Effector memory CD4-positive, alpha-beta T cell (primary cell): ENCODE measurements around the gene RAPGEF1.

Experiments
- DNase-seq, 3 donors: peaks; one replicate each; pipeline ENCODE4 v3.0.0-alpha.2; 2020
- H3K27ac ChIP-seq: 2 replicates; pipeline ENCODE4 v1.7.0; 2013; ENCODE audit warnings: mild to moderate bottlenecking, low read length, moderate library complexity; ENCODE audit not compliant: insufficient read depth, poor library complexity, severe bottlenecking
- H3K27me3 ChIP-seq: replicated peaks from 2 replicates; pipeline ENCODE4 v1.7.0; 2013; ENCODE audit warnings: mild to moderate bottlenecking, low read length; ENCODE audit not compliant: insufficient read depth, control insufficient read depth, poor library complexity, severe bottlenecking
- H3K36me3 ChIP-seq: 2 replicates; pipeline ENCODE4 v1.7.0; 2013; ENCODE audit warnings: mild to moderate bottlenecking, low read length, moderate library complexity; ENCODE audit not compliant: control insufficient read depth, insufficient read depth
- H3K4me1 ChIP-seq: 2 replicates; pipeline ENCODE4 v1.7.0; 2013; ENCODE audit warnings: low read length, mild to moderate bottlenecking; ENCODE audit not compliant: control insufficient read depth, insufficient read depth, poor library complexity, severe bottlenecking
- H3K4me3 ChIP-seq: 2 replicates; pipeline ENCODE4 v1.7.0; 2013; ENCODE audit warnings: low read length, low read depth, mild to moderate bottlenecking; ENCODE audit not compliant: insufficient read depth, poor library complexity, severe bottlenecking
- H3K9me3 ChIP-seq: 2 replicates; pipeline ENCODE4 v1.7.0; 2013; ENCODE audit warnings: mild to moderate bottlenecking, low read length, moderate library complexity; ENCODE audit not compliant: control insufficient read depth

The RAPGEF1 gene

GRCh38 chr9:131593091-131593820 is 146.6 kb downstream of the RAPGEF1 start:
- Histone ChIP-seq H3K36me3 (peaks cover 64% of the 10 kb centered on the region), H3K4me1 (peaks cover 14% of the 10 kb centered on the region), H3K4me3 (no peak overlapping the region), H3K27ac (no peak overlapping the region), H3K9me3 (no peaks in the 10 kb centered on the region), H3K27me3 (no peaks in the 10 kb centered on the region)
- DNase-seq = no peak

- H3K27me3 ChIP-seq = no peaks in the 10 kb centered on the region
- H3K4me3 ChIP-seq = no peak overlapping the region
- H3K27ac ChIP-seq = no peak overlapping the region
- DNase-seq = no peak
- H3K36me3 ChIP-seq = peaks cover 61% of the 10 kb centered on the region
- peaks cover 14% of the 10 kb centered on the region for H3K4me1 ChIP-seq
- no peaks in the 10 kb centered on the region for H3K9me3 ChIP-seq
These were observed 148.0 kb downstream of the RAPGEF1 start for GRCh38 chr9:131591845-131592208.

DNA sequence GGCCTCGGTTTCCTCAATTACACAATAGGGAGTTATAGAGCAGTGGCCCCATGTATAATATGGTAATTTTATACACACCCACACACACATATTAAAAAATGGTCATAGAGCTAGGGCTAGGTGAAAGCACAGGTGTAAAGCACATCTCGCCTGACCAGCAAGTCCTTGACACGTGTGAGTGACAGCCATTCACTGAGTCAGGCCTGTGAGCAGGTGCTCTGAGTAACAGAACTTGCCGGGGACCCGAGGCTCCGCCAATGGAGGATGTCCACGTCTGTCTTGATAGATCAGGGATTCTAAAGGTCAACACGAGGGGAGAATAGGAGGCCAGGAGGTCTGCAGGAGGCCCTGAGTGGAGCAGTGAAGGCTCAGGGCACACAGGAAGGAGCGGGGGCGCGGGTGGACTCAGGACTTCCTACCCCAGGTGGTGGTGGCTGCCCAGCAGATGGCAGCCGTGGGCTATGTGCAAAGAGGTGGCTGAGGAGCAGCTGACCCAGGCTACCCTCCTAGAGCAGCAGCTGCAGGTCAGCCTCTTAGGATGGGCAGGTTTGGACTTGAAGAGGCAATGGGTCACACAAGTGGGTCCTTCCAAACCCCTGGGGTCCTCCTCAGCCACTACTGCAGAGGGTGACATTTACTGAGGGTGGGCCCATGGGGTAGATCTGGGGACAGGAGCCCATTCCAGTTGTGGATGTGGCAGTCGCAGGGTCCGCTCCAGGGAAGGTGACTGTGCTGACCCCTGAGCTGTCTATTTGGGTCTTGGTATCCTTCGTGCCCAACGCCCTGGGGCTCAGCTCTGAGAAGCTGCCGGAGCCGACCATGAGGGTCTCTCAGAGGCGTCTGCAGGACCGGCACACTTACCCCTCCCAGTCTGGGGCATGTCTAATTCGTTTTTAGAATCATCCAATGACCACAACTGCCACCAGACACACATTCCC is 148.7 kb downstream of the RAPGEF1 start:
- peak; percentile 51 to 65 (median 59) for DNase-seq
- peak overlapping the region; percentile 39 for H3K27ac ChIP-seq
- H3K9me3 ChIP-seq = no peaks in the 10 kb centered on the region
- no peak overlapping the region for H3K4me3 ChIP-seq
- peaks cover 54% of the 10 kb centered on the region for H3K36me3 ChIP-seq
- H3K27me3 ChIP-seq = no peaks in the 10 kb centered on the region
- H3K4me1 ChIP-seq = peaks cover 14% of the 10 kb centered on the region

GRCh38 chr9:131590449-131590848 is 149.4 kb downstream of the RAPGEF1 start:
- H3K27ac ChIP-seq = peak overlapping the region; percentile 39
- H3K4me1 ChIP-seq = peaks cover 20% of the 10 kb centered on the region
- no peak overlapping the region for H3K4me3 ChIP-seq
- peaks cover 47% of the 10 kb centered on the region for H3K36me3 ChIP-seq
- DNase-seq = no peak
- H3K27me3 ChIP-seq = no peaks in the 10 kb centered on the region
- no peaks in the 10 kb centered on the region for H3K9me3 ChIP-seq

GRCh38 chr9:131589993-131590392 is 149.9 kb downstream of the RAPGEF1 start:
- peaks cover 44% of the 10 kb centered on the region for H3K36me3 ChIP-seq

DNA sequence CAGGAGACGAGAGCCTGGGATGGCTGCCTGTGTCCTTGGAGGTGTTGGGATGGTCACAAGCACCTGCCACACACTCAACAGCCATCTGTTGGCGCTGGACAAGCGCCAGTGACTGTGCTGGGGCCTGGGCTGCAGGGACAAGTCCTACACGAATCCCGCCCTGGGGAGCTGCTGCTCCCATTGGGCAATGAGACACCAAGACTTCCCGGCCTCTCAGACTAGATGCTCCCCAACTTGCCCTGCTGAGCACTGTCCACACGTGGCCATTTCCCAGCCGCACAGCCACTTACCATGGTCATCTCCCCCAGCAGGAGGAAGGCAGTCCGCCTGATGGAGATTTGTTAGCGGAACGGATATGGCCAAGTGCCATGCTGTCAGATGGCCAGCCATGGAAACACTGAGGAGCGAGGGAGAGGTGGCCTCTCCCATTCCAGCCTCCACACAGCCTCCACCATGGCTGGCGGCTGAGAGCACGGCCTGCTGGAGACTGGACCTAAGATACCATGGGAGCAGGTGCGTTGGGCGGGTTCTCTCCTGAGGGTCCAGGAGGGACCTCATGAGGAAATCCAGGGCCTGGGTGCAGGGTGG is 150.7 kb downstream of the RAPGEF1 start:
- H3K4me1 ChIP-seq = peaks cover 31% of the 10 kb centered on the region
- peaks cover 44% of the 10 kb centered on the region for H3K36me3 ChIP-seq
- DNase-seq = no peak
- H3K27ac ChIP-seq = no peak overlapping the region
- H3K27me3 ChIP-seq = no peaks in the 10 kb centered on the region
- H3K4me3 ChIP-seq = no peak overlapping the region
- no peaks in the 10 kb centered on the region for H3K9me3 ChIP-seq

More at GRCh38 chr9:131589993-131590392, 149.9 kb downstream of the RAPGEF1 start:
- Histone ChIP-seq H3K27ac (no peak overlapping the region), H3K4me3 (no peak overlapping the region), H3K4me1 (peaks cover 24% of the 10 kb centered on the region), H3K9me3 (no peaks in the 10 kb centered on the region), H3K27me3 (no peaks in the 10 kb centered on the region)
- DNase-seq = no peak

- Histone ChIP-seq H3K36me3 (peaks cover 49% of the 10 kb centered on the region), H3K9me3 (no peaks in the 10 kb centered on the region), H3K27me3 (no peaks in the 10 kb centered on the region), H3K27ac (no peak overlapping the region), H3K4me3 (no peak overlapping the region), H3K4me1 (peaks cover 31% of the 10 kb centered on the region)
- no peak for DNase-seq
These were observed 151.5 kb downstream of the RAPGEF1 start for GRCh38 chr9:131588396-131588795.

DNA sequence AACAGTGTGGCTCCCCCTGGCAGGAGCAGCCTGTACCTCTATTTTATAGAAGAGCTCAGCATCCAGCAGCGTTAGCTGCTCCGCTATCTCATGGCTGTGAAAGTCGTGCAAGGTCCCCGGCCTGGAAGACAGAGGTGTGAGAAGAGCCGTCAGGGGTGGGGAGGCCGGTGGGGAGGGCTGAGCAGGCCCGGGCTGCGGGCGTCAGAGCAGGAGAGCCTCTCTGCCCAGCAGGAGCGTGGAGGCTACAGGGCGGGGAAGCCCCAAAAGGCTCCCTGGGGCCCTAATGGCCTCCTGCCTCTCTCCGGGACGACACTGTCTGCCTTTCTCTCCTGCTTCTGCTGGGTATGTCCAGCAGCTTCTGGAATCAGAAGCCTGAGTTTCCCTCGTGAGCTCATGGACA is 152.0 kb downstream of the RAPGEF1 start:
- H3K4me3 ChIP-seq = no peak overlapping the region
- peaks cover 31% of the 10 kb centered on the region for H3K4me1 ChIP-seq
- H3K9me3 ChIP-seq = no peaks in the 10 kb centered on the region
- no peak for DNase-seq
- peak overlapping the region; percentile 2 for H3K27ac ChIP-seq
- H3K36me3 ChIP-seq = peaks cover 54% of the 10 kb centered on the region
- no peaks in the 10 kb centered on the region for H3K27me3 ChIP-seq

DNA sequence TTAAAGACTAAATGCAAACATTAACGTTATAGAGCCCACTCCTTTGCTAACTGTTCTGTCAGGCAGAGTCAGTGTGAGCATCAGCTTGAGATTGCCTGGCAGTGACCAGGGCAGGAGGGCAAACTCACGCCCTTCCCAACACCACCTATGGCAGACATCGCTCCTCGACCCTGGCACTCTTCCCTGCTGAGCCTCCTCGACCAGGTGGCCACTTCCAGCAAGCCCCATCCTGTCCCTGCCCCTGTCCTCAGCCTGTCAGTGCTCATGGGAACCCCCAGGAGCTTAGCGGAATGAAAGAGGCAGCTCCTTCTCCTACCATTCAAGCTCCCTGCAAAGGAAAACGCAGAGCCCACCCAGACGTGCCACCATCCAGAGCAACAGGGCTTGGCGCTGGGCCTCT is 152.5 kb downstream of the RAPGEF1 start:
- Histone ChIP-seq H3K27ac (peak overlapping the region; percentile 2), H3K4me3 (no peak overlapping the region), H3K9me3 (no peaks in the 10 kb centered on the region), H3K4me1 (peaks cover 31% of the 10 kb centered on the region), H3K36me3 (peaks cover 59% of the 10 kb centered on the region), H3K27me3 (no peaks in the 10 kb centered on the region)
- no peak for DNase-seq
